HG03469 (cell line): Measurements from ENCODE around the gene GOLIM4.
"Not testable (repeated sequence)": the region's sequence is repeated elsewhere in the genome, so short reads cannot be mapped to it uniquely, and the experiment has no call there.

Source experiments
- ATAC-seq: cut with Tn5 transposase; IDR thresholded peaks from one replicate; pipeline ENCODE4 v1.9.1; 2021; ENCODE audit warnings: mild to moderate bottlenecking, moderate library complexity, moderate number of reproducible peaks; ENCODE audit not compliant: unreplicated experiment

Gene GOLIM4

GRCh38 chr3:168080499-168081170, 15.1 kb downstream of the GOLIM4 start:
- ATAC-seq: no peak

GRCh38 chr3:168080022-168080421, 15.7 kb downstream of the GOLIM4 start:
- ATAC-seq: no peak

GRCh38 chr3:168077091-168077490, 18.6 kb downstream of the GOLIM4 start:
- no peak for ATAC-seq

- no peak for ATAC-seq
Measured at GRCh38 chr3:168073842-168074605, 21.7 kb downstream of the GOLIM4 start.

GRCh38 chr3:168072323-168072650, 23.4 kb downstream of the GOLIM4 start:
- ATAC-seq: no peak

- no peak for ATAC-seq
Measured at GRCh38 chr3:168071591-168072322, 24.0 kb downstream of the GOLIM4 start.

GRCh38 chr3:168070919-168071318, 24.8 kb downstream of the GOLIM4 start:
- no peak for ATAC-seq

- ATAC-seq: no peak
Measured at GRCh38 chr3:168068346-168068745, 27.4 kb downstream of the GOLIM4 start.

- no peak for ATAC-seq
Measured at GRCh38 chr3:168066882-168067281, 28.8 kb downstream of the GOLIM4 start.

GRCh38 chr3:168065569-168065968, 30.2 kb downstream of the GOLIM4 start:
- no peak for ATAC-seq

GRCh38 chr3:168063122-168063521, 32.6 kb downstream of the GOLIM4 start:
- no peak for ATAC-seq

- no peak for ATAC-seq
Measured at GRCh38 chr3:168062679-168063078, 33.0 kb downstream of the GOLIM4 start.

- peak; percentile 94 for ATAC-seq
Measured at GRCh38 chr3:168061332-168061996, 34.3 kb downstream of the GOLIM4 start.

GRCh38 chr3:168060317-168060716, 35.4 kb downstream of the GOLIM4 start:
- no peak for ATAC-seq

GRCh38 chr3:168058481-168058880, 37.2 kb downstream of the GOLIM4 start:
- ATAC-seq: no peak

GRCh38 chr3:168056398-168057230, 39.1 kb downstream of the GOLIM4 start:
- ATAC-seq: not testable (repeated sequence)

GRCh38 chr3:168054447-168054846, 41.3 kb downstream of the GOLIM4 start:
- ATAC-seq: no peak

GRCh38 chr3:168053115-168053514, 42.6 kb downstream of the GOLIM4 start:
- no peak for ATAC-seq

- ATAC-seq: no peak
Measured at GRCh38 chr3:168052515-168052914, 43.2 kb downstream of the GOLIM4 start.
